Measurements from ENCODE around the gene SYNE1.
"Not testable (repeated sequence)": the region's sequence is repeated elsewhere in the genome, so short reads cannot be mapped to it uniquely, and the experiment has no call there.

Gene SYNE1

GRCh38 chr6:152637296-152638047, at the start of gene SYNE1:
SYNE1 (minus strand) TSS chr6:152637362; CDS start chr6:152628331, 9,031 bp downstream.
- no peak for DNase-seq (ENCODE audit: low read depth, low spot score)

GRCh38 chr6:152685819-152686218, 48.7 kb upstream of the SYNE1 start:
- no peak for DNase-seq (ENCODE audit: low read depth, low spot score)

GRCh38 chr6:152682935-152683334, 45.8 kb upstream of the SYNE1 start:
- DNase-seq (ENCODE audit: low read depth, low spot score), result not testable (repeated sequence)

GRCh38 chr6:152682141-152682540, 45.0 kb upstream of the SYNE1 start:
- no peak for DNase-seq (ENCODE audit: low read depth, low spot score)

- no peak for DNase-seq (ENCODE audit: low read depth, low spot score)
These were observed 43.8 kb upstream of the SYNE1 start for GRCh38 chr6:152680879-152681517.

GRCh38 chr6:152680151-152680550, 43.0 kb upstream of the SYNE1 start:
- no peak for DNase-seq (ENCODE audit: low read depth, low spot score)

GRCh38 chr6:152673236-152673635, 36.1 kb upstream of the SYNE1 start:
- no peak for DNase-seq (ENCODE audit: low read depth, low spot score)

- no peak for DNase-seq (ENCODE audit: low read depth, low spot score)
These were observed 34.0 kb upstream of the SYNE1 start for GRCh38 chr6:152671171-152671570.

GRCh38 chr6:152669895-152670294, 32.7 kb upstream of the SYNE1 start:
- no peak for DNase-seq (ENCODE audit: low read depth, low spot score)

GRCh38 chr6:152661776-152662175, 24.6 kb upstream of the SYNE1 start:
- no peak for DNase-seq (ENCODE audit: low read depth, low spot score)

- DNase-seq (ENCODE audit: low read depth, low spot score), result no peak
These were observed 14.8 kb upstream of the SYNE1 start for GRCh38 chr6:152651986-152652385.

- no peak for DNase-seq (ENCODE audit: low read depth, low spot score)
These were observed 10.9 kb upstream of the SYNE1 start for GRCh38 chr6:152648105-152648504.

- not testable (repeated sequence) for DNase-seq (ENCODE audit: low read depth, low spot score)
These were observed 9.6 kb upstream of the SYNE1 start for GRCh38 chr6:152646732-152647131.

- no peak for DNase-seq (ENCODE audit: low read depth, low spot score)
These were observed 5.6 kb upstream of the SYNE1 start for GRCh38 chr6:152642578-152643375.

GRCh38 chr6:152636609-152637295, 410 bp downstream of the SYNE1 start:
- DNase-seq (ENCODE audit: low read depth, low spot score), result no peak

GRCh38 chr6:152636021-152636608, 1.0 kb downstream of the SYNE1 start:
- no peak for DNase-seq (ENCODE audit: low read depth, low spot score)

GRCh38 chr6:152634773-152635172, 2.4 kb downstream of the SYNE1 start:
- DNase-seq (ENCODE audit: low read depth, low spot score), result no peak

- DNase-seq (ENCODE audit: low read depth, low spot score), result no peak
These were observed 4.9 kb downstream of the SYNE1 start for GRCh38 chr6:152632121-152632782.

GRCh38 chr6:152631376-152631775, 5.8 kb downstream of the SYNE1 start:
- DNase-seq (ENCODE audit: low read depth, low spot score), result no peak

- DNase-seq (ENCODE audit: low read depth, low spot score), result no peak
These were observed 6.3 kb downstream of the SYNE1 start for GRCh38 chr6:152630832-152631231.

GRCh38 chr6:152625213-152625612, 11.9 kb downstream of the SYNE1 start:
- DNase-seq (ENCODE audit: low read depth, low spot score), result no peak
